Breast epithelium (tissue), 4 donors: ENCODE data around the gene TMEM273. TPM values are rescaled to one million over a fixed set of nuclear protein-coding genes. Genes with fewer than 3 reads are reported as not detected.

Experiments used
- DNase-seq, 2 donors: peaks; one replicate each; pipeline ENCODE4 v3.0.0-alpha.2; 2019; ENCODE audit warnings: low spot score in 2 of 2
- H3K27ac ChIP-seq, 2 donors: fragments of 200-600 bp; sonication (generic) in 1 of 2; one replicate each; pipeline ENCODE4 v1.5.1; 2016 to 2019; ENCODE audit warnings: mild to moderate bottlenecking in 1 of 2
- H3K27me3 ChIP-seq, 2 donors: fragments of 200-600 bp; sonication (generic) in 1 of 2; one replicate each; pipeline versions ENCODE4 v1.5.1 to v1.6.0; 2017 to 2019; ENCODE audit warnings: control low read depth in 1 of 2, mild to moderate bottlenecking in 1 of 2
- H3K36me3 ChIP-seq: fragments of 200-600 bp; one replicate; pipeline ENCODE4 v1.5.1; 2019
- H3K4me1 ChIP-seq, 2 donors: fragments of 200-600 bp; sonication (generic); one replicate each; pipeline ENCODE4 v1.5.1; 2016 to 2019; ENCODE audit warnings: control low read depth in 1 of 2
- H3K4me3 ChIP-seq, 3 donors: fragments of 200-600 bp; sonication (generic); 1 replicate in 2 of 3; 2 replicates in 1 of 3; pipeline ENCODE4 v1.5.1; 2016 to 2019; ENCODE audit warnings: mild to moderate bottlenecking in 3 of 3, moderate library complexity in 2 of 3
- H3K9me3 ChIP-seq, 2 donors: fragments of 200-600 bp; sonication (generic) in 1 of 2; one replicate each; pipeline ENCODE4 v1.5.1; 2016 to 2019; ENCODE audit warnings: control low read depth in 1 of 2
- POLR2A ChIP-seq: fragments of 450-650 bp; IDR thresholded peaks from one replicate; pipeline ENCODE4 v1.6.1; 2016; ENCODE audit warnings: antibody characterized with exemption, mild to moderate bottlenecking, moderate library complexity
- POLR2AphosphoS5 ChIP-seq, 3 donors: sonication (generic); formaldehyde crosslinking; IDR thresholded peaks; one replicate each; pipeline ENCODE4 v1.6.1; 2017; ENCODE audit warnings: antibody characterized with exemption in 3 of 3
- intact Hi-C: fragments of 100-400 bp; cut with DNase I; formaldehyde crosslinking; loops from one replicate; pipeline ENCODE4 v1.15.1; 2023; ENCODE audit warnings: low total_unique reads
- total RNA-seq, 3 donors: library from RNA; depleted of rRNA; stranded (reverse); fragments of >200 nt; gene quantifications; one replicate each; pipeline ENCODE4 v1.1.0, GENCODE V29; 2016
- TF ChIP-seq, protein P1 (sequence below), 3 donors: fragments of 450-650 bp; IDR thresholded peaks; one replicate each; pipeline ENCODE4 v1.5.1; 2016 to 2017; ENCODE audit warnings: antibody characterized with exemption in 3 of 3, mild to moderate bottlenecking in 3 of 3, moderate library complexity in 3 of 3

Gene TMEM273
- total RNA-seq, 3 donors from 2014 or later: 9.1 to 29.8 (median 18.4) TPM

DNA sequence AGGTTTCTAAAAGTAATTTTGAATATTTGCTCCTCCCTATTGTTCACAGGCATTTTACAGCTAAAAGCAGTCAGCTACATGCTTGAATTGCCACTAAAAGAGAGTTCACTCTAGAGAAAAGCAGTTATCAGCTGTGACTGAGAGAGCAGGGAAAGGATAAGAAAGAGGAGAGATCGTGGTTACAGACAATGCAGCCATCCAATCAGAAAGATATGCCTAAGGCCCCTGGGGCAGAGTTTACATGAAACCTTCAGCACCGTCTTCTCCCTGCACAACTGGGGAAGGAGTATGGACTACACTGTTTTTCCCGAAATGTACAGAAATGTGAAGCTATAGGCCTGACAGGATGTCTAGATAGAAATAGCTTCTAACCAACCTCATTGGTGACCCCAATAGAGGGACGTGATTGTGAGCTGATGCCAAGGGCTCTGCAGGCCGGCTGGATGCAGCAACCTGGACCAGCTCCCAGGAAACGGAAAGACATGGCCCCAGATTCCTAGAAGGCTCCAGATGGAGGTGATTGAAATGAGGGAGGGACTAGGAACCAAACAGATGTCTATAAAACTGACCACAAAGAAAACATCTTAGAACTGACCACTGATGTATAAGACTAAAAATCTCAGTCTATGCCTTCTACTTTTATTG is 69.6 kb downstream of the TMEM273 start:
- DNase-seq: no peak
- Histone ChIP-seq H3K4me1 (no peaks in the 10 kb centered on the region), H3K9me3 (no peaks in the 10 kb centered on the region), H3K36me3 (no peaks in the 10 kb centered on the region), H3K27ac (no peak overlapping the region), H3K4me3 (no peak overlapping the region), H3K27me3 (no peaks in the 10 kb centered on the region)
- intact Hi-C loops: no loop called here
- TF ChIP-seq POLR2AphosphoS5 (IDR thresholded peaks at IDR 0.05) (no peak), POLR2A (no peak)
- TF ChIP-seq, protein P1, sequence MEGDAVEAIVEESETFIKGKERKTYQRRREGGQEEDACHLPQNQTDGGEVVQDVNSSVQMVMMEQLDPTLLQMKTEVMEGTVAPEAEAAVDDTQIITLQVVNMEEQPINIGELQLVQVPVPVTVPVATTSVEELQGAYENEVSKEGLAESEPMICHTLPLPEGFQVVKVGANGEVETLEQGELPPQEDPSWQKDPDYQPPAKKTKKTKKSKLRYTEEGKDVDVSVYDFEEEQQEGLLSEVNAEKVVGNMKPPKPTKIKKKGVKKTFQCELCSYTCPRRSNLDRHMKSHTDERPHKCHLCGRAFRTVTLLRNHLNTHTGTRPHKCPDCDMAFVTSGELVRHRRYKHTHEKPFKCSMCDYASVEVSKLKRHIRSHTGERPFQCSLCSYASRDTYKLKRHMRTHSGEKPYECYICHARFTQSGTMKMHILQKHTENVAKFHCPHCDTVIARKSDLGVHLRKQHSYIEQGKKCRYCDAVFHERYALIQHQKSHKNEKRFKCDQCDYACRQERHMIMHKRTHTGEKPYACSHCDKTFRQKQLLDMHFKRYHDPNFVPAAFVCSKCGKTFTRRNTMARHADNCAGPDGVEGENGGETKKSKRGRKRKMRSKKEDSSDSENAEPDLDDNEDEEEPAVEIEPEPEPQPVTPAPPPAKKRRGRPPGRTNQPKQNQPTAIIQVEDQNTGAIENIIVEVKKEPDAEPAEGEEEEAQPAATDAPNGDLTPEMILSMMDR (IDR thresholded peaks at IDR 0.05): no peak

DNA sequence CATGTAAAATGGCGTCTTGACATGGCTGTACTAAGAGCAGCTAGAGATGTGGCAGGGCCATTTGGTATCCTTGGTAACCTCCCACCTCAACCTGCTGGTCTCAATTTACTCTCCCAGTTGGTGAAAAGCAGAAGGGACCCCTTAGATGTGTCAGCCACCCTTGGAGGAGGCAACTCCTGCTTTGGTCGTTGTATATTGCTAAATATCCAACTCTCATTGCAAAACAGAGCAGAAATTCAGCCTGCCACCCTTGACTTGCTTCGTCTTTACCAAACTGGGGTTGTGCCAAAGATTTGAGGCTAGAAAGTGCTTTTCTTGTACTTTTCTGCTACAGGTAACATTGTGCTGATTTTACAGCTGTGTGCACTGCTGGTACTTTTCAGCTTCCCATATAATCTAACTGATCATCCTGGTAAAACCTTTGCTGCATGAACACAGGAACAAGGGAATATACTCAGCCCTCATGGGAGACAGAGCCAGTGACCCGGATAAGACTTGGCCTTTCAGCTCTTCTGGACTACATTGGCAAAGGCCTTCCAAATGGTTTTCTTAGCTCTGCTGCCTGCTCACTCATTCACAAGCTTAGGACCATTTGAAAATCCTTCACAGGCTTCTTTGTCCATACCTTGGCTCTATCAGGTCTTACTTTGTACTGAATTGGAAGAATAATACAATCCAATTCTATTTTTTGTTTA is 70.7 kb downstream of the TMEM273 start:
- Histone ChIP-seq H3K27ac (no peak overlapping the region), H3K36me3 (no peaks in the 10 kb centered on the region), H3K4me3 (no peak overlapping the region), H3K27me3 (no peaks in the 10 kb centered on the region), H3K4me1 (no peaks in the 10 kb centered on the region), H3K9me3 (no peaks in the 10 kb centered on the region)
- intact Hi-C loops: no loop called here
- no peak for DNase-seq
- TF ChIP-seq POLR2AphosphoS5 (IDR thresholded peaks at IDR 0.05): no peak
- TF ChIP-seq, protein P1 (IDR thresholded peaks at IDR 0.05): no peak
- TF ChIP-seq POLR2A: no peak

DNA sequence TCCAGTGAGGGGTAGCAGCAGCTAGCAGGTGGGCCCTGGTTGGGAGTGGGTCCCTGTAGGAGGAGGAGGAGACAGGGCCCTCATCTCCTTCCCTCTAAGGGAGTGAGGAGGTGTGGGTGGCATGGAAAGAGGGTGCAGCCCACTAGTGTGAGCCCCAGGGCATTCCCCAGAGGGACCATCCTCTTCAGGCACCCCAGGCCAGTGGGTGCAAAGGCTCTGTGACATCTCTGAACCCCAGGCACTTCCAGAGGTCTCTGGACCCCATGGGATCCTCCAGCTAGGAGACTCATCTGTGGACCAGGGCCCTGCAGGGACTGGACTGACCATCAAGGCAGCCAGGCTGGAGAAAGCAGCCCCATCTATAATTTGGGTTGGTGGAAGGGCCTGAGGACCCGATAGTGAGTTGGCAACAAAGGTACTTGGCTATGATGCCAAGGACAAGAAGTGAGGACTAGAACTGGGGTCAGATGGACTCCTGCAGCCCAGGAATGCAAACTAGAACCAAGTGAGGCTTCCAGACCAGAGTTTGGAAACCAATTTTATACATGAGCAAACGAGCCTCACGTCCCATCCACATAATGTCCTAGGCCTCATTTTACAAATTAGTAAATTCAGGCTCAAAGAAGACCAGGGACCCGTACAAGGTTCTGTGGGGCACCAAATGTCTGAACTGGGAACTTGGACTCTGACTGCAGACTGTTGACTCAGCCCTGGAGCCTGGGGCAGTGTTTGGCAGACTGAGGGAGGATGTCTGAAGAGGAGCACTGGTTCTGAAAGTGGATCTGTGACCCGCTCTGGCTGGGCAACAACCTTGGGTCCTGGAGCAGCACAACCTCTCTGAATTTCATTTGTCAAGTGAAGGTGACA is 71.4 kb downstream of the TMEM273 start:
- Histone ChIP-seq H3K27ac (peak overlapping the region in 1 of 2 donors; percentile 38), H3K27me3 (no peaks in the 10 kb centered on the region), H3K9me3 (no peaks in the 10 kb centered on the region), H3K4me1 (no peaks in the 10 kb centered on the region), H3K4me3 (no peak overlapping the region), H3K36me3 (no peaks in the 10 kb centered on the region)
- DNase-seq: no peak
- TF ChIP-seq, protein P1 (IDR thresholded peaks at IDR 0.05): no peak
- TF ChIP-seq POLR2A (no peak), POLR2AphosphoS5 (IDR thresholded peaks at IDR 0.05) (no peak)
- intact Hi-C loops: no loop called here

DNA sequence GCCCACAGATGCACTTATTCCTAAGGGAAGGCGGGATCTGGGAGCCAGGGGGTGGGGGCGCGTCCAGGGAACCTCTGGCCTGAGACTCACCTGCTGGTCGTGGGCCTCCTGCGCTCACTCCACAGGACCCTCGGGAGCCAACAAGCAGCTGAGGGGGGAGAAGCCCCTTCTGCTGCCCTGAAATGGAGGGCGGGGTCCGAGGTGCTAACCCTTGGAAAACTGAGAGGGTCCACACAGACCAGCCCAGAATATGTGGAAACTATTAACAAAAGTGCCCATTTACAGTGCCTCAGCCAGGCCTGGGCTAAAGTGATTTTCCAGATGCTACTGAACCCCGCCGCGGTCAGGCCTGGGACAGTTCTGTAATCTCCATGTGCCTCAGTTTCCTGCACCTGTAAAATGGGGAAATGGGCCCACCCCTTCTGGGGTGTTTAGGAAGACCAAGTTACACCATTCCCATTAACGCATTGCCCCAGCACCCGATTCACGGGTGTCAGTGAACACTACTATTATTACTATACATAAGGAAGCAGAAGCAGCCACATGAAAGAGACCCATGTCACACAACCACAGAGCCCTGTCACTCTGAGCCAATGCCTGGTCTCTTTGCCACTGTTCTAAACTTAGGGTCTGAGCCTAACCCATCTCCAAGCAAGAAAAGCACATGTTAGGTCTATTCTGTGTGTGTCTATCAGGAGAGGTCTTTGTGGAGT is 72.2 kb downstream of the TMEM273 start:
- TF ChIP-seq POLR2AphosphoS5 (IDR thresholded peaks at IDR 0.05): no peak
- TF ChIP-seq POLR2A: no peak
- TF ChIP-seq, protein P1 (IDR thresholded peaks at IDR 0.05): no peak
- no peaks in the 10 kb centered on the region for H3K9me3 ChIP-seq
- H3K27me3 ChIP-seq: no peaks in the 10 kb centered on the region
- H3K4me3 ChIP-seq: peak overlapping the region; percentile 62 to 83 (median 64)
- no peaks in the 10 kb centered on the region for H3K4me1 ChIP-seq
- intact Hi-C loops: no loop called here
- no peak for DNase-seq
- H3K36me3 ChIP-seq: no peaks in the 10 kb centered on the region
- H3K27ac ChIP-seq: peak overlapping the region in 1 of 2 donors; percentile 92
